Sigmoid colon (tissue), 3 donors: ENCODE data around the gene PIGM.

Source experiments
- POLR2A ChIP-seq, 2 donors: fragments of 450-650 bp; IDR thresholded peaks; one replicate each; pipeline ENCODE4 v1.6.1; 2016; ENCODE audit warnings: antibody characterized with exemption in 2 of 2, mild to moderate bottlenecking in 2 of 2, moderate library complexity in 2 of 2
- TF ChIP-seq, protein P1 (sequence below), 4 experiments: fragments of 450-650 bp in 3 of 4; fragments of 200-600 bp in 1 of 4; IDR thresholded peaks; one replicate each; pipeline ENCODE4 v1.5.1; 2016 to 2019; ENCODE audit warnings: antibody characterized with exemption in 4 of 4, mild to moderate bottlenecking in 3 of 4, moderate library complexity in 2 of 4

DNA sequence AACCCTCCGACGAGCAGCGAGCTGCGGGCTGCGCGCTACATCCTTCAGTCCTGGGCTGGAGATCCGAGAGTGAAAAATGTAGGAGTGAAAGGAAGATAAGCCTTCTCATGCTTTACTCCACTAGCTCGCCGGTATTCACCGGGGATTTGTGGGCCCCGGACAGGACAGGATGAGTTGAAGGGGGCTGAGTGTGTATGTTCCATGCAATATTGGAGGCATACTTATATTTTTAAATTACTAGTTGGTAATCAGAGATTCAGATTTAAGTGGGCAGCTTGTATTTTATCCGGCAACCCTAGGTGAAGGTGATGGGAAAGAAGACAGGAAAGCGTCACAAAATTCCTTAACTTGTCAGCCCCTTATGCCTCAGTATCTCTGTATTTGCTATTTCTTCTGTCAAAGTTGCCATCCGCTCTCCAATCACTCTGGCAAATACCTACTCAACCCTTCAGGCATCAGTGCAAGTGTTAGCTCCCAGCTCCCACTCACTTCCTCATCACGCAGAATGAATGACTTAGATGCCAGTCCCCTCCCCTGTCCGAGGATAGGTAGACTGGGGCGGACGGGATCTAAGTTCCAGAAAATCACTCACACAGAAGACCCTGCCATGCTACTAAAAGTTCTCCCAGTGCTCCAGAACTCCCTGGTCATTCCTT is 503 bp upstream of the PIGM start:
- TF ChIP-seq, protein P1, sequence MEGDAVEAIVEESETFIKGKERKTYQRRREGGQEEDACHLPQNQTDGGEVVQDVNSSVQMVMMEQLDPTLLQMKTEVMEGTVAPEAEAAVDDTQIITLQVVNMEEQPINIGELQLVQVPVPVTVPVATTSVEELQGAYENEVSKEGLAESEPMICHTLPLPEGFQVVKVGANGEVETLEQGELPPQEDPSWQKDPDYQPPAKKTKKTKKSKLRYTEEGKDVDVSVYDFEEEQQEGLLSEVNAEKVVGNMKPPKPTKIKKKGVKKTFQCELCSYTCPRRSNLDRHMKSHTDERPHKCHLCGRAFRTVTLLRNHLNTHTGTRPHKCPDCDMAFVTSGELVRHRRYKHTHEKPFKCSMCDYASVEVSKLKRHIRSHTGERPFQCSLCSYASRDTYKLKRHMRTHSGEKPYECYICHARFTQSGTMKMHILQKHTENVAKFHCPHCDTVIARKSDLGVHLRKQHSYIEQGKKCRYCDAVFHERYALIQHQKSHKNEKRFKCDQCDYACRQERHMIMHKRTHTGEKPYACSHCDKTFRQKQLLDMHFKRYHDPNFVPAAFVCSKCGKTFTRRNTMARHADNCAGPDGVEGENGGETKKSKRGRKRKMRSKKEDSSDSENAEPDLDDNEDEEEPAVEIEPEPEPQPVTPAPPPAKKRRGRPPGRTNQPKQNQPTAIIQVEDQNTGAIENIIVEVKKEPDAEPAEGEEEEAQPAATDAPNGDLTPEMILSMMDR (IDR thresholded peaks at IDR 0.05) = no peak
- no peak for TF ChIP-seq POLR2A (IDR thresholded peaks at IDR 0.05)
